Suprapubic skin (tissue), 4 donors: ENCODE measurements around the gene ANKRD60. TPM values are rescaled to one million over a fixed set of nuclear protein-coding genes. Genes with fewer than 3 reads are reported as not detected.

ENCODE experiments used
- DNase-seq, 2 donors: peaks; one replicate each; pipeline ENCODE4 v3.0.0-alpha.2; 2019; ENCODE audit warnings: low spot score in 2 of 2
- H3K27ac ChIP-seq: fragments of 200-600 bp; sonication (generic); one replicate; pipeline ENCODE4 v1.5.1; 2019
- H3K27me3 ChIP-seq: fragments of 200-600 bp; sonication (generic); one replicate; pipeline ENCODE4 v1.5.1; 2019
- H3K36me3 ChIP-seq: fragments of 200-600 bp; sonication (generic); one replicate; pipeline ENCODE4 v1.5.1; 2019
- H3K4me1 ChIP-seq: fragments of 200-600 bp; sonication (generic); one replicate; pipeline ENCODE4 v1.5.1; 2019
- H3K4me3 ChIP-seq: fragments of 200-600 bp; sonication (generic); one replicate; pipeline ENCODE4 v1.5.1; 2019; ENCODE audit warnings: mild to moderate bottlenecking
- H3K9me3 ChIP-seq: fragments of 200-600 bp; sonication (generic); one replicate; pipeline ENCODE4 v1.5.1; 2019
- EP300 ChIP-seq: sonication (generic); formaldehyde crosslinking; IDR thresholded peaks from one replicate; pipeline ENCODE4 v1.6.1; 2017; ENCODE audit warnings: antibody characterized with exemption
- POLR2A ChIP-seq, 2 donors: fragments of 450-650 bp; IDR thresholded peaks; one replicate each; pipeline ENCODE4 v1.6.1; 2017; ENCODE audit warnings: antibody characterized with exemption in 2 of 2, mild to moderate bottlenecking in 2 of 2, moderate library complexity in 2 of 2
- POLR2AphosphoS5 ChIP-seq, 3 donors: sonication (generic); formaldehyde crosslinking; IDR thresholded peaks; one replicate each; pipeline ENCODE4 v1.6.1; 2017; ENCODE audit warnings: antibody characterized with exemption in 3 of 3
- WGBS: methylation state at CpG from one replicate; pipeline ENCODE4 v1.1.5; 2018; 5-methylcytosine and 5-hydroxymethylcytosine counted together
- total RNA-seq, 4 donors: library from RNA; depleted of rRNA; stranded (reverse); fragments of >200 nt; gene quantifications; one replicate each; pipeline ENCODE4 v1.1.0, GENCODE V29; 2016
- TF ChIP-seq, protein P1 (sequence below), 2 donors: fragments of 200-600 bp in 1 of 2; fragments of 450-650 bp in 1 of 2; sonication (generic) in 1 of 2; IDR thresholded peaks; one replicate each; pipeline ENCODE4 v1.5.1; 2016 to 2019; ENCODE audit warnings: antibody characterized with exemption in 2 of 2, mild to moderate bottlenecking in 1 of 2, moderate library complexity in 1 of 2

ANKRD60 gene
- total RNA-seq, 4 donors from 2014 or later = not detected

- 87% methylated on average over 7 of the region's 7 CpGs for WGBS
- H3K4me3 ChIP-seq = no peak overlapping the region
- DNase-seq = no peak
Measured at GRCh38 chr20:58244517-58245030, 16.1 kb upstream of the ANKRD60 start.

GRCh38 chr20:58243653-58244410, 15.4 kb upstream of the ANKRD60 start:
- no peaks in the 10 kb centered on the region for H3K4me1 ChIP-seq
- H3K27ac ChIP-seq = no peak overlapping the region
- no peaks in the 10 kb centered on the region for H3K9me3 ChIP-seq
- 75% methylated on average over 9 of the region's 9 CpGs for WGBS
- H3K36me3 ChIP-seq = peaks cover 56% of the 10 kb centered on the region
- H3K27me3 ChIP-seq = no peaks in the 10 kb centered on the region
- no peak overlapping the region for H3K4me3 ChIP-seq
- DNase-seq = no peak
- no peak for TF ChIP-seq POLR2AphosphoS5 (IDR thresholded peaks at IDR 0.05)
- TF ChIP-seq, protein P1, sequence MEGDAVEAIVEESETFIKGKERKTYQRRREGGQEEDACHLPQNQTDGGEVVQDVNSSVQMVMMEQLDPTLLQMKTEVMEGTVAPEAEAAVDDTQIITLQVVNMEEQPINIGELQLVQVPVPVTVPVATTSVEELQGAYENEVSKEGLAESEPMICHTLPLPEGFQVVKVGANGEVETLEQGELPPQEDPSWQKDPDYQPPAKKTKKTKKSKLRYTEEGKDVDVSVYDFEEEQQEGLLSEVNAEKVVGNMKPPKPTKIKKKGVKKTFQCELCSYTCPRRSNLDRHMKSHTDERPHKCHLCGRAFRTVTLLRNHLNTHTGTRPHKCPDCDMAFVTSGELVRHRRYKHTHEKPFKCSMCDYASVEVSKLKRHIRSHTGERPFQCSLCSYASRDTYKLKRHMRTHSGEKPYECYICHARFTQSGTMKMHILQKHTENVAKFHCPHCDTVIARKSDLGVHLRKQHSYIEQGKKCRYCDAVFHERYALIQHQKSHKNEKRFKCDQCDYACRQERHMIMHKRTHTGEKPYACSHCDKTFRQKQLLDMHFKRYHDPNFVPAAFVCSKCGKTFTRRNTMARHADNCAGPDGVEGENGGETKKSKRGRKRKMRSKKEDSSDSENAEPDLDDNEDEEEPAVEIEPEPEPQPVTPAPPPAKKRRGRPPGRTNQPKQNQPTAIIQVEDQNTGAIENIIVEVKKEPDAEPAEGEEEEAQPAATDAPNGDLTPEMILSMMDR (IDR thresholded peaks at IDR 0.05) = no peak
- no peak for TF ChIP-seq EP300
- TF ChIP-seq POLR2A (IDR thresholded peaks at IDR 0.05) = no peak

More at GRCh38 chr20:58244517-58245030, 16.1 kb upstream of the ANKRD60 start:
- Histone ChIP-seq H3K27me3 (no peaks in the 10 kb centered on the region), H3K36me3 (peaks cover 50% of the 10 kb centered on the region), H3K9me3 (no peaks in the 10 kb centered on the region), H3K27ac (no peak overlapping the region), H3K4me1 (no peaks in the 10 kb centered on the region)
- TF ChIP-seq, protein P1 (IDR thresholded peaks at IDR 0.05) = no peak
- TF ChIP-seq POLR2A (IDR thresholded peaks at IDR 0.05) (no peak), POLR2AphosphoS5 (IDR thresholded peaks at IDR 0.05) (no peak), EP300 (no peak)

GRCh38 chr20:58242824-58243223, 14.4 kb upstream of the ANKRD60 start:
- Histone ChIP-seq H3K9me3 (no peaks in the 10 kb centered on the region), H3K4me1 (no peaks in the 10 kb centered on the region), H3K4me3 (no peak overlapping the region), H3K27ac (no peak overlapping the region), H3K27me3 (no peaks in the 10 kb centered on the region), H3K36me3 (peaks cover 48% of the 10 kb centered on the region)
- no peak for DNase-seq
- 95% methylated on average over 5 of the region's 5 CpGs for WGBS
- no peak for TF ChIP-seq POLR2AphosphoS5 (IDR thresholded peaks at IDR 0.05)
- TF ChIP-seq EP300 = no peak
- TF ChIP-seq, protein P1 (IDR thresholded peaks at IDR 0.05) = no peak
- no peak for TF ChIP-seq POLR2A (IDR thresholded peaks at IDR 0.05)

- peaks cover under 1% of the 10 kb centered on the region for H3K4me1 ChIP-seq
- no peak overlapping the region for H3K27ac ChIP-seq
- no peak for DNase-seq
- no peak overlapping the region for H3K4me3 ChIP-seq
- H3K9me3 ChIP-seq = no peaks in the 10 kb centered on the region
- 90% methylated on average over 6 of the region's 6 CpGs for WGBS
- peaks cover 42% of the 10 kb centered on the region for H3K36me3 ChIP-seq
- no peaks in the 10 kb centered on the region for H3K27me3 ChIP-seq
- TF ChIP-seq POLR2A (IDR thresholded peaks at IDR 0.05) (no peak), EP300 (no peak), POLR2AphosphoS5 (IDR thresholded peaks at IDR 0.05) (no peak)
- TF ChIP-seq, protein P1 (IDR thresholded peaks at IDR 0.05) = no peak
Measured at GRCh38 chr20:58241766-58242465, 13.5 kb upstream of the ANKRD60 start.

DNA sequence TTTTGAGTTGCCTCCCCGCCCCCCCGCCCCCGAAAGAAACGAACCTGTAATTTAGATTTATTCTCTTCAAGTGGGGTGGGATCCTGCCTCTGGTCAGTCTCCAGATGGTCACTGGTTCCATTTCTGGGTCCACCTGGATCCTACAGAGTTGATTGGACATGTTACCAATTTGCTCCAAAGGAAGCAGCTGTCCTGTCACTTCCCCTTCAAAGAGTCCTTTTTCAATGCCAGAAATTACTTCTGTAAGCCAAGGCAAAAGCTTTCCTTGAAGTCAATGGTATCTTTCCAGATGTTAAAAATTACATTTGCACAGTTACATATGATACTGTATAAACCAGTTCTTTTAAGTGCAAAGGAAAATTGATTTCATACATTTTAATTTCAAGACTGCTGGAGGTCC, 12.0 kb upstream of the ANKRD60 start:
- WGBS = 86% methylated on average over 4 of the region's 4 CpGs
- TF ChIP-seq, protein P1 (IDR thresholded peaks at IDR 0.05) = no peak
- no peak for TF ChIP-seq POLR2A (IDR thresholded peaks at IDR 0.05)
- TF ChIP-seq POLR2AphosphoS5 (IDR thresholded peaks at IDR 0.05) = no peak
- no peak for TF ChIP-seq EP300
- no peaks in the 10 kb centered on the region for H3K9me3 ChIP-seq
- no peak for DNase-seq
- H3K4me3 ChIP-seq = no peak overlapping the region
- peaks cover 29% of the 10 kb centered on the region for H3K36me3 ChIP-seq
- peaks cover 9% of the 10 kb centered on the region for H3K4me1 ChIP-seq
- H3K27ac ChIP-seq = no peak overlapping the region
- H3K27me3 ChIP-seq = no peaks in the 10 kb centered on the region
